Natural killer cell (primary cell): ENCODE measurements around the gene KLRK1. TPM values are rescaled to one million over a fixed set of nuclear protein-coding genes. Genes with fewer than 3 reads are reported as not detected.
"Not testable (repeated sequence)": the region's sequence is repeated elsewhere in the genome, so short reads cannot be mapped to it uniquely, and the experiment has no call there.

Experiments used
- ATAC-seq, 3 donors: fragments of 150-1000 bp in 2 of 3; fragments of 200-7000 bp in 1 of 3; cut with Tn5 transposase; 1 replicate in 1 of 3; 2 replicates in 2 of 3; pipeline ENCODE4 v1.10.0; 2021; ENCODE audit warnings: mild to moderate bottlenecking in 2 of 3, moderate library complexity in 2 of 3
- DNase-seq, 2 donors: peaks; one replicate each; pipeline versions ENCODE4 v3.0.0 to v3.0.0-alpha.2; 2013 to 2021; ENCODE audit warnings: mixed read lengths in 1 of 2
- H3K27ac ChIP-seq: one replicate; pipeline ENCODE4 v1.5.1; 2013; ENCODE audit warnings: mild to moderate bottlenecking, low read length
- H3K27me3 ChIP-seq: one replicate; pipeline ENCODE4 v1.6.1; 2013; ENCODE audit warnings: low read length; ENCODE audit not compliant: control insufficient read depth, insufficient read depth
- H3K36me3 ChIP-seq: one replicate; pipeline ENCODE4 v1.6.1; 2013; ENCODE audit warnings: low read length; ENCODE audit not compliant: control insufficient read depth, insufficient read depth
- H3K4me1 ChIP-seq: one replicate; pipeline ENCODE4 v1.6.1; 2013; ENCODE audit warnings: low read length; ENCODE audit not compliant: control insufficient read depth, insufficient read depth
- H3K4me3 ChIP-seq: one replicate; pipeline ENCODE4 v1.5.1; 2013; ENCODE audit warnings: low read length
- H3K9me3 ChIP-seq: one replicate; pipeline ENCODE4 v1.6.1; 2013; ENCODE audit warnings: low read length; ENCODE audit not compliant: control insufficient read depth, insufficient read depth
- H3K27ac Mint-ChIP-seq, 2 donors: one replicate each; pipeline ENCODE4 v1.8.0; 2022; ENCODE audit warnings: mild to moderate bottlenecking in 2 of 2, mixed read lengths in 2 of 2, moderate library complexity in 1 of 2
- H3K27me3 Mint-ChIP-seq, 2 donors: one replicate each; pipeline ENCODE4 v1.8.0; 2022; ENCODE audit warnings: low read depth in 2 of 2, mixed read lengths in 2 of 2
- H3K36me3 Mint-ChIP-seq: one replicate; pipeline ENCODE4 v1.8.0; 2022; ENCODE audit warnings: mixed read lengths
- H3K4me1 Mint-ChIP-seq, 2 donors: one replicate each; pipeline ENCODE4 v1.8.0; 2022; ENCODE audit warnings: mixed read lengths in 2 of 2
- H3K4me3 Mint-ChIP-seq: one replicate; pipeline ENCODE4 v1.8.0; 2022; ENCODE audit warnings: mild to moderate bottlenecking, moderate library complexity, mixed read lengths
- H3K9me3 Mint-ChIP-seq, 2 donors: one replicate each; pipeline ENCODE4 v1.8.0; 2022; ENCODE audit warnings: mixed read lengths in 2 of 2
- CTCF ChIP-seq: fragments of 200-600 bp; IDR thresholded peaks from one replicate; pipeline ENCODE4 v1.8.0; 2022; ENCODE audit warnings: antibody characterized with exemption
- WGBS: methylation state at CpG from one replicate; pipeline ENCODE4 v1.1.7; 2013; ENCODE audit warnings: missing lambda C conversion rate; ENCODE audit not compliant: insufficient coverage; 5-methylcytosine and 5-hydroxymethylcytosine counted together
- intact Hi-C: fragments of 100-400 bp; cut with micrococcal nuclease; formaldehyde crosslinking; loops from one replicate; pipeline ENCODE4 v1.14.2; 2022
- total RNA-seq, 4 donors: library from RNA; stranded (reverse); fragments of 120-200 nt in 1 of 4; gene quantifications; one replicate each; pipeline versions ENCODE4 v1.2.3 to v1.2.4, GENCODE V29; 2013 to 2022

The KLRK1 gene
- total RNA-seq, 3 donors from 2014 or later (not counting 1 experiment from before 2014, with no cell fraction given), result 398 to 543 (median 515) TPM

GRCh38 chr12:10341892-10342509, 47.8 kb downstream of the KLRK1 start:
- no peaks in the 10 kb centered on the region for H3K4me1 ChIP-seq
- no peak for TF ChIP-seq CTCF
- no peaks in the 10 kb centered on the region for H3K36me3 ChIP-seq
- 90% methylated on average over 1 of the region's 1 CpG for WGBS
- no peaks in the 10 kb centered on the region for H3K27me3 ChIP-seq
- no peak overlapping the region for H3K27ac Mint-ChIP-seq
- no peaks in the 10 kb centered on the region for H3K9me3 Mint-ChIP-seq
- no peak overlapping the region for H3K4me3 ChIP-seq
- no peaks in the 10 kb centered on the region for H3K9me3 ChIP-seq
- intact Hi-C loops, result no loop called here
- peaks cover 1% of the 10 kb centered on the region for H3K36me3 Mint-ChIP-seq
- H3K4me3 Mint-ChIP-seq, result no peak overlapping the region
- no peaks in the 10 kb centered on the region for H3K27me3 Mint-ChIP-seq
- DNase-seq (no peak), ATAC-seq (no peak)
- peaks cover 20 to 21% of the 10 kb centered on the region in 2 donors for H3K4me1 Mint-ChIP-seq
- no peak overlapping the region for H3K27ac ChIP-seq

- H3K9me3 ChIP-seq, H3K27ac ChIP-seq, DNase-seq, ATAC-seq, H3K4me3 ChIP-seq, H3K27me3 ChIP-seq, H3K4me3 Mint-ChIP-seq, H3K27ac Mint-ChIP-seq, H3K9me3 Mint-ChIP-seq, H3K27me3 Mint-ChIP-seq, H3K4me1 ChIP-seq, intact Hi-C loops, H3K36me3 ChIP-seq, H3K36me3 Mint-ChIP-seq: not testable (repeated sequence)
- WGBS, result 83% methylated on average over 1 of the region's 2 CpGs
- H3K4me1 Mint-ChIP-seq, result peaks cover 21 to 22% of the 10 kb centered on the region in 2 donors
These were observed 48.9 kb downstream of the KLRK1 start for GRCh38 chr12:10340946-10341345.

GRCh38 chr12:10339053-10339840, 50.6 kb downstream of the KLRK1 start:
- no peak overlapping the region for H3K27ac Mint-ChIP-seq
- no peak for ATAC-seq
- 85% methylated on average over 8 of the region's 9 CpGs for WGBS
- no peaks in the 10 kb centered on the region for H3K27me3 Mint-ChIP-seq
- H3K27ac ChIP-seq, result no peak overlapping the region
- intact Hi-C loops, result no loop called here
- no peaks in the 10 kb centered on the region for H3K9me3 Mint-ChIP-seq
- H3K4me1 ChIP-seq, result no peaks in the 10 kb centered on the region
- DNase-seq, result no peak
- H3K4me3 Mint-ChIP-seq, result no peak overlapping the region
- no peaks in the 10 kb centered on the region for H3K9me3 ChIP-seq
- H3K27me3 ChIP-seq, result no peaks in the 10 kb centered on the region
- H3K4me3 ChIP-seq, result no peak overlapping the region
- peaks cover 21 to 33% of the 10 kb centered on the region in 2 donors for H3K4me1 Mint-ChIP-seq
- no peaks in the 10 kb centered on the region for H3K36me3 ChIP-seq
- no peaks in the 10 kb centered on the region for H3K36me3 Mint-ChIP-seq
- TF ChIP-seq CTCF, result no peak

- H3K4me1 Mint-ChIP-seq, result peaks cover 26 to 39% of the 10 kb centered on the region in 2 donors
- H3K4me3 Mint-ChIP-seq, H3K36me3 ChIP-seq, H3K4me1 ChIP-seq, ATAC-seq, H3K4me3 ChIP-seq, H3K27me3 Mint-ChIP-seq, H3K27ac Mint-ChIP-seq, DNase-seq, H3K9me3 Mint-ChIP-seq, intact Hi-C loops, H3K36me3 Mint-ChIP-seq, H3K27me3 ChIP-seq, H3K9me3 ChIP-seq, H3K27ac ChIP-seq: not testable (repeated sequence)
- WGBS, result 100% methylated on average over 2 of the region's 4 CpGs
These were observed 51.4 kb downstream of the KLRK1 start for GRCh38 chr12:10338470-10338869.

GRCh38 chr12:10336196-10336595, 53.6 kb downstream of the KLRK1 start:
- H3K27me3 Mint-ChIP-seq, H3K4me1 ChIP-seq, H3K4me3 Mint-ChIP-seq, H3K9me3 ChIP-seq, intact Hi-C loops, H3K27ac ChIP-seq, H3K9me3 Mint-ChIP-seq, H3K27me3 ChIP-seq, H3K36me3 ChIP-seq, H3K27ac Mint-ChIP-seq, ATAC-seq, H3K4me3 ChIP-seq, H3K36me3 Mint-ChIP-seq, DNase-seq: not testable (repeated sequence)
- peaks cover 35 to 53% of the 10 kb centered on the region in 2 donors for H3K4me1 Mint-ChIP-seq
- WGBS, result 84% methylated on average over 4 of the region's 4 CpGs
